Endothelial cell of umbilical vein (primary cell): ENCODE results near the gene PGAP6. TPM values are rescaled to one million over a fixed set of nuclear protein-coding genes. Genes with fewer than 3 reads are reported as not detected.
"Not testable (repeated sequence)": the region's sequence is repeated elsewhere in the genome, so short reads cannot be mapped to it uniquely, and the experiment has no call there.

ENCODE experiments used
- BruUV-seq: library from RNA; stranded (reverse); fragments of 400-500 nt; replicated peaks from 2 replicates; lab custom pipeline; 2021; lab: Mats Ljungman, UMichigan
- CTCF ChIA-PET: fragments of 300-600, 350-600 bp; sonication (Branson Sonifier 250); formaldehyde crosslinking; loops from one replicate; lab custom pipeline; 2021; ENCODE audit warnings: antibody characterized with exemption, inconsistent platforms; lab: Charles Lee
- POLR2A ChIA-PET: fragments of 300-600, 350-600 bp; sonication (Branson Sonifier 250); formaldehyde crosslinking; loops from one replicate; lab custom pipeline; 2021; ENCODE audit warnings: antibody characterized with exemption, inconsistent platforms; lab: Charles Lee
- DNase-seq: peaks from one replicate; pipeline ENCODE4 v3.0.0-alpha.2; 2011; ENCODE audit warnings: low read depth, low spot score
- FAIRE-seq: peaks from 2 replicates; lab custom pipeline; 2011; peaks lifted over from hg19 to GRCh38; lab: Jason Lieb, UNC
- H2AFZ ChIP-seq: 2 replicates; pipeline ENCODE4 v1.6.0; 2012; ENCODE audit warnings: low read depth, low read length, control low read depth, inconsistent platforms
- H3K27ac ChIP-seq: 2 replicates; pipeline ENCODE4 v1.5.1; 2011; ENCODE audit warnings: low read depth, mild to moderate bottlenecking, control low read depth, low read length, moderate library complexity; ENCODE audit not compliant: insufficient read depth
- H3K27me3 ChIP-seq, 2 experiments: 2 replicates each; pipeline versions ENCODE4 v1.6.0 to v1.6.1; 2011; ENCODE audit warnings: low read length in 2 of 2, mixed read lengths in 1 of 2; ENCODE audit not compliant: control insufficient read depth in 2 of 2, insufficient read depth in 2 of 2
- H3K36me3 ChIP-seq, 2 experiments: 2 replicates in 1 of 2; 3 replicates in 1 of 2; pipeline ENCODE4 v1.5.1; 2011; ENCODE audit warnings: low read length in 2 of 2, mild to moderate bottlenecking in 1 of 2, moderate library complexity in 1 of 2; ENCODE audit not compliant: control insufficient read depth in 2 of 2, insufficient read depth in 2 of 2; ENCODE audit errors: extremely low read depth in 1 of 2
- H3K4me1 ChIP-seq: 3 replicates; pipeline ENCODE4 v1.5.1; 2011; ENCODE audit warnings: mild to moderate bottlenecking, low read length; ENCODE audit not compliant: control insufficient read depth, insufficient read depth; ENCODE audit errors: extremely low read depth
- H3K4me2 ChIP-seq: 2 replicates; pipeline ENCODE4 v1.6.1; 2011; ENCODE audit warnings: low read length, control low read depth, mixed read lengths; ENCODE audit not compliant: insufficient read depth
- H3K4me3 ChIP-seq, 3 experiments: fragments of 200-600 bp in 1 of 3; sonication (generic), shearing (Covaris generic) in 1 of 3; replicated peaks in 1 of 3; 2 replicates each; pipeline ENCODE4 v1.5.1; 2011 to 2016; ENCODE audit warnings: control low read depth in 3 of 3, low read length in 3 of 3, mild to moderate bottlenecking in 2 of 3, inconsistent platforms in 1 of 3, low read depth in 1 of 3, moderate library complexity in 1 of 3; ENCODE audit not compliant: insufficient read depth in 1 of 3
- H3K79me2 ChIP-seq: 2 replicates; pipeline ENCODE4 v1.6.0; 2012; ENCODE audit warnings: low read length, inconsistent platforms; ENCODE audit not compliant: control insufficient read depth, insufficient read depth
- H3K9ac ChIP-seq: replicated peaks from 2 replicates; pipeline ENCODE3; 2011; ENCODE audit warnings: low read length, control low read depth; ENCODE audit not compliant: insufficient read depth; ENCODE audit errors: extremely low read depth
- H3K9me1 ChIP-seq: replicated peaks from 3 replicates; pipeline ENCODE4 v1.6.0; 2011; ENCODE audit warnings: mild to moderate bottlenecking, low read length; ENCODE audit not compliant: control insufficient read depth, insufficient read depth; ENCODE audit errors: extremely low read depth
- H3K9me3 ChIP-seq: replicated peaks from 2 replicates; pipeline ENCODE4 v1.5.1; 2012; ENCODE audit warnings: low read length, inconsistent platforms; ENCODE audit not compliant: control insufficient read depth, insufficient read depth
- H4K20me1 ChIP-seq: replicated peaks from 2 replicates; pipeline ENCODE3; 2011; ENCODE audit warnings: mild to moderate bottlenecking, low read length; ENCODE audit not compliant: control insufficient read depth, insufficient read depth; ENCODE audit errors: extremely low read depth
- EZH2 ChIP-seq: IDR thresholded peaks from 2 replicates; pipeline ENCODE4 v1.6.1; 2012; ENCODE audit warnings: borderline replicate concordance, low read depth, mild to moderate bottlenecking, moderate library complexity, low read length, inconsistent platforms; ENCODE audit not compliant: severe bottlenecking
- dilution Hi-C: fragments of 300-500 bp; cut with MboI; formaldehyde crosslinking; loops from one replicate; pipeline ENCODE4 v1.15.0; 2019; ENCODE audit warnings: low sequenced_read_pairs; ENCODE audit not compliant: extremely low pct_ligation_motif_present
- intact Hi-C: fragments of 100-400 bp; cut with micrococcal nuclease; formaldehyde crosslinking; loops from one replicate; pipeline ENCODE4 v1.10.0; 2022
- polyA plus RNA-seq, 4 experiments: library from polyadenylated mRNA; depleted of rRNA in 3 of 4; stranded (reverse) in 3 of 4; unstranded in 1 of 4; fragments of >200 nt; gene quantifications; 2 replicates each; pipeline versions ENCODE4 v1.2.1 to v1.2.3, GENCODE V29; 2011 to 2012; ENCODE audit warnings: missing spikeins in 1 of 4
- total RNA-seq: library from RNA; stranded (reverse); gene quantifications from 2 replicates; pipeline ENCODE4 v1.2.3, GENCODE V29; 2021

Gene PGAP6
- total and polyA plus RNA-seq, 2 donors (not counting 3 experiments of a cell fraction or from before 2014, with no cell fraction given), result 89.8 to 365 TPM

DNA sequence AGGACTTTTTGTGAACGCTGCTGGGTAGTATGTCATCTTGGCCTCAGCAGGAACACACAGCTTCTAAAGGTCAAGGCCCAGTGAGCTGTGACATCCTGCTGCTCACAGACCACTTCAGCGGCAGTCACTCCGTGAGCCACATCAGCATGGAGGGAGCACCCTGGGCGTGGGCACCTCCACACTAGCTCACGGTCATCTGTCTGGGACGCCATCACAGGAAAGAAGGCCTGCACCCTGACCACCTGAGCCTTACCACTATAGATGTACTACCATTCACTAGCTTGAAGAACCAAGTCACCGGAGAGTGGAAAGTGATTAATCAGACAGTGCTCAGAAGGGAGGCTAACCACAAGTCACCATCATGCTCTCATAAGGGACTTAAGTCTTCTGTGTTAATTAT, 32.6 kb downstream of the PGAP6 start:
- dilution Hi-C loops (no loop called here), intact Hi-C loops (no loop called here)
- no peaks in the 10 kb centered on the region for H3K9me1 ChIP-seq
- peak; percentile 31 for FAIRE-seq
- H3K4me1 ChIP-seq, result peaks cover 6% of the 10 kb centered on the region
- no peak overlapping the region for H3K27ac ChIP-seq
- H2AFZ ChIP-seq, result no peak overlapping the region
- H3K79me2 ChIP-seq, result peaks cover 64% of the 10 kb centered on the region
- no peak overlapping the region for H3K4me2 ChIP-seq
- ChIA-PET POLR2A (no interaction called here), CTCF (interaction anchor here (0.6 to 3.8 kb wide), 5 partner anchors 12 to 242 kb away, joined by 3 to 26 read pairs (median 3); no protein-coding TSS in a partner anchor)
- no TSS peak for BruUV-seq
- no peaks in the 10 kb centered on the region for H3K9me3 ChIP-seq
- H3K9ac ChIP-seq, result no peak overlapping the region
- no peak overlapping the region for H3K4me3 ChIP-seq
- H3K27me3 ChIP-seq, result no peaks in the 10 kb centered on the region
- peaks cover 0 to 13% of the 10 kb centered on the region in 2 experiments for H3K36me3 ChIP-seq
- peaks cover 2% of the 10 kb centered on the region for H4K20me1 ChIP-seq
- TF ChIP-seq EZH2, result no peak
- DNase-seq, result no peak

GRCh38 chr16:348495-348894, 33.3 kb downstream of the PGAP6 start:
- H3K4me1 ChIP-seq, H3K4me2 ChIP-seq, BruUV-seq, H3K9me3 ChIP-seq, H3K27ac ChIP-seq, H3K4me3 ChIP-seq, intact Hi-C loops, DNase-seq, POLR2A ChIA-PET, H4K20me1 ChIP-seq, H2AFZ ChIP-seq, H3K27me3 ChIP-seq, H3K9me1 ChIP-seq, H3K9ac ChIP-seq, dilution Hi-C loops, FAIRE-seq: not testable (repeated sequence)
- CTCF ChIA-PET, result interaction anchor here (1.0 to 3.8 kb wide), 3 partner anchors 12 to 48 kb away, joined by 3 to 26 read pairs (median 3); no protein-coding TSS in a partner anchor
- H3K79me2 ChIP-seq, result peaks cover 70% of the 10 kb centered on the region
- peaks cover 0 to 13% of the 10 kb centered on the region in 2 experiments for H3K36me3 ChIP-seq
